ENCODE results near the gene EVC2.

GRCh38 chr4:5735463-5735862 is 27.1 kb upstream of the EVC2 start:
- TF ChIP-seq CTCF (IDR thresholded peaks at IDR 0.05), result no peak
- no peak for TF ChIP-seq POLR2A (IDR thresholded peaks at IDR 0.05)
